A549 (cell line): Measurements from ENCODE around the gene RTN3.

Experiments
- BHLHE40 ChIP-seq: IDR thresholded peaks from 2 replicates; pipeline ENCODE4 v1.6.1; 2012; ENCODE audit warnings: low read depth, low read length, inconsistent platforms
- CTCF ChIP-seq: fragments of >200 bp; sonication (Bioruptor Twin); formaldehyde crosslinking; IDR thresholded peaks from 3 replicates; pipeline ENCODE4 v1.5.1; 2016
- EP300 ChIP-seq, 2 experiments: fragments of >200 bp; sonication (Bioruptor Twin); formaldehyde crosslinking; IDR thresholded peaks; 2 replicates in 1 of 2; 3 replicates in 1 of 2; pipeline ENCODE4 v1.6.1; 2016 to 2017
- HOXA7 ChIP-seq: fragments of 250-450 bp; sonication (Bioruptor Pico); IDR thresholded peaks from 2 replicates; pipeline ENCODE4 v1.5.0; 2020; ENCODE audit warnings: mild to moderate bottlenecking, moderate library complexity
- KDM1A ChIP-seq: fragments of 200-600 bp; sonication (generic); IDR thresholded peaks from 2 replicates; pipeline ENCODE4 v1.6.1; 2016; ENCODE audit warnings: low read depth, mild to moderate bottlenecking
- MAX ChIP-seq: IDR thresholded peaks from 2 replicates; pipeline ENCODE4 v1.6.1; 2012
- PBX3 ChIP-seq: IDR thresholded peaks from 2 replicates; pipeline ENCODE4 v1.6.1; 2012
- POLR2A ChIP-seq: IDR thresholded peaks from 2 replicates; pipeline ENCODE4 v1.6.1; 2012; ENCODE audit warnings: mild to moderate bottlenecking, low read length
- RAD21 ChIP-seq, 2 experiments: fragments of >200 bp in 1 of 2; sonication (Bioruptor Twin) in 1 of 2; formaldehyde crosslinking in 1 of 2; IDR thresholded peaks in 1 of 2; conservative IDR thresholded peaks in 1 of 2; 2 replicates in 1 of 2; 3 replicates in 1 of 2; pipeline ENCODE4 v1.6.1; 2012 to 2018; ENCODE audit warnings: inconsistent platforms in 1 of 2
- SMC3 ChIP-seq: fragments of >200 bp; sonication (Bioruptor Twin); formaldehyde crosslinking; IDR thresholded peaks from 3 replicates; pipeline ENCODE4 v1.6.1; 2018; ENCODE audit warnings: inconsistent platforms
- SREBF2 ChIP-seq: fragments of 450-650 bp; IDR thresholded peaks from 2 replicates; pipeline ENCODE4 v1.6.1; 2014; ENCODE audit warnings: mild to moderate bottlenecking, moderate library complexity
- ZNF302 ChIP-seq: fragments of 250-450 bp; sonication (Bioruptor Pico); IDR thresholded peaks from 2 replicates; pipeline ENCODE4 v1.9.0; 2021; ENCODE audit warnings: inconsistent platforms, mild to moderate bottlenecking, moderate library complexity

GRCh38 chr11:63761931-63762653, 80.8 kb downstream of the RTN3 start:
- TF ChIP-seq MAX (no peak), POLR2A (no peak), CTCF (no peak), KDM1A (no peak), SMC3 (no peak), ZNF302 (CRISPR knock-in tag) (no peak), EP300 (IDR thresholded peaks at IDR 0.05) (no peak), HOXA7 (CRISPR knock-in tag) (no peak), PBX3 (no peak), RAD21 (conservative IDR thresholded peaks at IDR 0.05 in 1 of 2, IDR thresholded peaks at IDR 0.05 in 1 of 2) (no peak), SREBF2 (no peak), BHLHE40 (no peak)
